ENCODE measurements around the gene ZNF587B.

- no peak for TF ChIP-seq CTCF (IDR thresholded peaks at IDR 0.05)
- no peak for TF ChIP-seq POLR2A (IDR thresholded peaks at IDR 0.05)
These were observed 20.5 kb downstream of the ZNF587B start for GRCh38 chr19:57850553-57851017.
